Stimulated activated CD8-positive, alpha-beta memory T cell treated with anti-CD3 and anti-CD28 coated beads, Interleukin-4, amount 100 ng/mL, for 48 hours (primary cell): ENCODE data around the gene OR5J2.
"Not testable (repeated sequence)": the region's sequence is repeated elsewhere in the genome, so short reads cannot be mapped to it uniquely, and the experiment has no call there.

Experiments used
- DNase-seq: peaks from one replicate; pipeline ENCODE4 v3.0.0-alpha.2; 2020

Gene OR5J2

GRCh38 chr11:56176318-56176717, at the start of gene OR5J2:
Gene OR5J2 (plus strand): TSS chr11:56176618. CDS start chr11:56176618, 0 bp downstream.
- DNase-seq = no peak

- DNase-seq = no peak
Measured at GRCh38 chr11:56140151-56140661, 36.2 kb upstream of the OR5J2 start, which contains the start of gene OR8J3. Gene OR8J3 (minus strand): TSS chr11:56140201. CDS start chr11:56137718, 2,483 bp downstream.

- not testable (repeated sequence) for DNase-seq
Measured at GRCh38 chr11:56143681-56144080, 32.7 kb upstream of the OR5J2 start.

GRCh38 chr11:56151376-56151775, 25.0 kb upstream of the OR5J2 start:
- DNase-seq = no peak

- DNase-seq = no peak
Measured at GRCh38 chr11:56152333-56152732, 24.1 kb upstream of the OR5J2 start.

- no peak for DNase-seq
Measured at GRCh38 chr11:56160217-56160616, 16.2 kb upstream of the OR5J2 start, which contains the start of gene OR8K5. Gene OR8K5 (minus strand): TSS chr11:56160317. CDS start chr11:56160317, 0 bp downstream.

- DNase-seq = no peak
Measured at GRCh38 chr11:56163804-56164203, 12.6 kb upstream of the OR5J2 start.

GRCh38 chr11:56172256-56172830, 4.1 kb upstream of the OR5J2 start:
- no peak for DNase-seq

- DNase-seq = no peak
Measured at GRCh38 chr11:56183459-56183858, 7.0 kb downstream of the OR5J2 start.

- DNase-seq = no peak
Measured at GRCh38 chr11:56188602-56189001, 12.2 kb downstream of the OR5J2 start.

- DNase-seq = no peak
Measured at GRCh38 chr11:56196705-56197104, 20.3 kb downstream of the OR5J2 start.

- no peak for DNase-seq
Measured at GRCh38 chr11:56197367-56197766, 20.9 kb downstream of the OR5J2 start.

- no peak for DNase-seq
Measured at GRCh38 chr11:56207790-56208189, 31.4 kb downstream of the OR5J2 start.

- no peak for DNase-seq
Measured at GRCh38 chr11:56214537-56214936, 38.1 kb downstream of the OR5J2 start.

- not testable (repeated sequence) for DNase-seq
Measured at GRCh38 chr11:56219735-56220134, 43.3 kb downstream of the OR5J2 start.
